GM21515 (cell line): ENCODE results near the gene SH2D5.
"Not testable (repeated sequence)": the region's sequence is repeated elsewhere in the genome, so short reads cannot be mapped to it uniquely, and the experiment has no call there.

Experiments
- ATAC-seq: cut with Tn5 transposase; IDR thresholded peaks from one replicate; pipeline ENCODE4 v1.9.1; 2021; ENCODE audit not compliant: unreplicated experiment

Gene SH2D5

DNA sequence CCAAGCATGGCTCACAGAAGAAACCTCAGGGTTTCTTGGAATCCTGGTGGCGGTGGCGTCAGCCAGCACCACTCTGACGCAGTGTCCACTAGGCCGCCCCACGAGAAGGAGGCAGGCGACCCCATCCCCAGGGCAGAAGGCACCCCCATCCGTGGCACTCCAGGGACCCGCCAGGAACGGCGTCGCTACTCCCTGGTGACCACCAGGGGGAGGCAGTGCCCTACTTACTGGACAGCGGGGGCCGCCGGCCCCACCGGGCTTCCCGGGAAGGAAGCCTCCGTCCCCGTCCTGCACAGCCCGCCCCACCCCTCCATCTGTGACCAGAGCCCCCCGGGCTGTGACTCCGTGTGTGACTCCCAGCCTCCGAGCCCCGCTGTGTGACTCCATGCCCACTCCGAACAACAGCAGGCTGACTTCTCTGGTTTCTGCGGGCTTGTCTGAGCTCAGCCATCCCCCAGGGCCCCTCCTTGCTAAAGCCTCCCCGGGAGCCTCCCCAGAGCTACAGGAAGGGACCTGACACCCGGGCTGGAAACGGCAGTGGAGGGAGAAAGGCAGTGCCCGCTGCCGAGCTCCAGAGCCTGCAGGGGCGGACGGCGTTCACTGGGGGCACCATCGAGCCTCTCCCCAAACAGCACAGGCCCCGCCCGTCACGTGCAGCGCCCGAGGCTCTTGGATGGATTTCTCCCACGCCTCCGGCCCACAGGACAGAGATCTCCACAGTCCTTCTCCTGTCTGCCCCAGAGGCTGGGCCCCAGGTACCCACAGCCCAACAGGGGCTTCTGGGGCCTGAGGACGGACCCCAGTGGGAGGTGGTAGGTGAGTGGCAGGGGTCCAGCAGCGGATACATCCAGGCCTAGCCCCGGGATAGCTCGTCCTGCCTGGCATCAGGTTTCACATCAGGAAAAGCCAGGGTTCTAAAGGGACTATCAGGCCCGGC lies 35.8 kb downstream of the SH2D5 start:
- peak; percentile 61 for ATAC-seq

DNA sequence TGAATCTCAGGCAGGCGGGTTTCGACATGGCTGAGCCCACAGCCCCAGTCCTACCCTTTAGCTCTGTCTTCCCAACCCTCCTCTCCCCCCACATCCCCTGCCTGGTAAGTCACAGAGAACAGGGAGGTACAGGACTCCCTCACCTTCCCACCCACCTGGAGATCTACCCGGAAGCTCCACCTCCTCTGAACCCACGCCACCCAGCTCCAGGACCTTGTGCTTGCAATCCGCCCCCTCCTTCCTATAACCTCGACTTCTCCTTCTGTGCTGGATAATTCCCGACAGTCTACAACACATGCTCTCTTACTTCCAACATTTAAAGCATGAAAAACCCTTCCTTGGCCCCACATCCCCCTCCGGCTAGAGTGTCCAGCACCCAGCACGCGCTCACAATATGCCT lies 37.0 kb downstream of the SH2D5 start:
- no peak for ATAC-seq

DNA sequence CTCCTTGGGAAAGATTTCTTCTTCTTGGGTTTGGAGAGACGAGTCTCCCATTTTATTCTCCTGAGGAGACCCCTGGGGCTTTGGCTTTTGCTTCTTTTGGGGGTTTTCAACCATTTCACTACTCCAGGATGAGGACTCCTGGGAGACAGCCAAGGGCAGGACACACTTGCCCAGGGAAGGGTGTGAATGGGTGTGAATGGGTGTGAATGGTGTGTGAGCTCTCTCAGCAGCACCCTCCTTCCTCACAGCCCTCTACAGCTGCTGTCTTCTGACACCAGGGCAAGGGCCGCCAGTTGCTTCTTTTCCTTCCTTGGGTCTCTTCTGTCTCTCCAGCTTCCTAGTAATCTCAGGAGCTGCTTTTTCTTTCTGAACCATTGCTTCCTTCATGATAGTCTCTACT lies 38.9 kb downstream of the SH2D5 start:
- no peak for ATAC-seq

DNA sequence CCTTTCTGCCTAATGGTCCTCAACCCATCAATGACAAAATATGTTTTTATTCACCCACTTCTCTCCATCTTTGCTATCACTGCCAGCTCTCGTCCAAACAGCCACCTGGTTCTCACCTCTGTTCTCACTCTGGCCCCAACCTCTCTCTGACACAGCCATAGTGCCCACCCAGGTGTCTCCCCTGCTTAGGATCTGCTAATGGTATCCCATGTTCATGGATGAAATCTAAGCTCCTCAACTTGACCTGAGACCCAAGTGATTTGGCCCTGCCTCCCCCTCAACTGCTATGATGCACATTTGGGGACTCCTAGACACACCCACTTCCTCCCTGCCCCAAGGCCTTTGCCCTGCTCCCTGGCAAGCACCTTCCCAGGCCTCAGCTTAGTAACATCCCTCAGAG lies 40.6 kb downstream of the SH2D5 start:
- no peak for ATAC-seq

DNA sequence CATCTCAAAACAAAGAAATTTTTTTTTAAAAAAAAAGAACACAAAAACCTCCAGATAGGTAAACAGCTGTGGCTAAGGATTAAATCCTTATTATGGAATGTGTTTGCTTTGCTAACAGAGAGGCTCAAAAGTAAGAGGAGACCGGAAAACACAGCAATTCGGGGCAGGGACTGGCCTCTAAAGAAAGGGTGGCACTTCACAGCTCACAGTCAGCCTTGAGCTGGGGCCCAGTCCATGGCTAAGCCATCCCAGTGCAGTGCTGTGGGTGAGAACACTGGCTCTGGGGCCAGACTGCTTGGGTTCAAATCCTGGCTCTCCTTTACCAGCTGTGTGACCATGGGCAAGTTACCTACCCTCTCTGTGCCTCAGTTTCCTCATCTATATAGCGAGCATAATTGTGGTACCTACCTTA lies 42.9 kb downstream of the SH2D5 start:
- no peak for ATAC-seq

DNA sequence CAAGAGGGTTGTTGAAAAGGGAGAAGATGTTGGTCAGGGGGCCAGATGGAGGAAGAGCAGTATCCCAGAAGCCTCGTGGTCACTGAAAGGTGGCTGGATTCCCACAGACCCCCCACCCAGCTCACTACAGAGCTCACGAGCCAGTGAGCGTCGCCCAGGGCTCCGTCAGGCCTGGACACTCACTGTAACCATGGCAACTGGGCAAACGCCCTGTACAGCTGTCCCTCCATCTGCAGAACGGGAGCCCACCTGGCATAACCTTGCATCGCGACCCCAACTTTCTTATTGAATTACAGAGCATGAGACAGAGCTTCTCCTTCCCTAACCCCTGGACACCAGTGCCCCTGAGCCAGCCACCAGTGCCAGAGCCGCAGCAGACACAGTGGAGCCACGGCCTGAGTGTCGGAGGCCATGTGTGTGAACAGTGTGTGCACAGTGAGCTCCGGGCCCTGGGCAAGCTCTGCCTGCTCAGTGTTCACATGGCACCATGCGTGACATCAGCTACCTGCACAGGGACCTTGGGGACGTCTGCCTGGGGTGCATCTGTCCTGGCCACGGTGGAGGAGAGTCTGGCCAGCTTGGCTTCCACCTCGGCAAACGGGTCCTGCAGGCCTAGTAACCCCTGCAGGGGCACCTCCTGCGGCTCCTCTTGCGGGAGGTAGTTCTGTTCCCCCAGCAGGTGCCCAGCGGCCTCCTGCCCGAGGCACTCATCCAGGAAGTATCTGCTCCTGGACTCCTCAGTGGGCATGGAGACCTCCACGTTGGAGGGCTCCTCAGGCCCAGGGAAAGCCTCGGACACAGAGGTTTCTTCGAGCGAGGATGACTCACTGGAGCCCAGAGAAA lies 45.4 kb downstream of the SH2D5 start:
- no peak for ATAC-seq

DNA sequence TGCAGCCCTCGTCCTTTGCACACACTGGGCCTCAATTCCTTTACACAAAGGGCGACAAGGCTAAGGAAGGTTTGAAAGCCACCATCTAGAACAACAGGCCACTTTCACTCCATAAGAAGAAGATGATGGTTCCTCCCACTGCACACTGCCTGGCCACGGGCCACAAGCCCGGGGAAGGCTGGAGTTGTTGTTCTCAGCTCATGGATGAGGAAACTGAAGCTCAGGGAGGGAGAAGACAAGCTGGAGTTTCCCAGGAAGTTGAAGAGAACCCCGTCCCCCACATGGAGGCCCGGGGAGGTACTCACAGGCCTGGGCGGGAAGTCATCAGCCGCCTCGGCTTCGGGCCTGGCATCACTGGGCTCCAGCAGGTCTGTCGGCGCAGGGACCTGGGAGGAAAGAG lies 46.8 kb downstream of the SH2D5 start:
- ATAC-seq: no peak

DNA sequence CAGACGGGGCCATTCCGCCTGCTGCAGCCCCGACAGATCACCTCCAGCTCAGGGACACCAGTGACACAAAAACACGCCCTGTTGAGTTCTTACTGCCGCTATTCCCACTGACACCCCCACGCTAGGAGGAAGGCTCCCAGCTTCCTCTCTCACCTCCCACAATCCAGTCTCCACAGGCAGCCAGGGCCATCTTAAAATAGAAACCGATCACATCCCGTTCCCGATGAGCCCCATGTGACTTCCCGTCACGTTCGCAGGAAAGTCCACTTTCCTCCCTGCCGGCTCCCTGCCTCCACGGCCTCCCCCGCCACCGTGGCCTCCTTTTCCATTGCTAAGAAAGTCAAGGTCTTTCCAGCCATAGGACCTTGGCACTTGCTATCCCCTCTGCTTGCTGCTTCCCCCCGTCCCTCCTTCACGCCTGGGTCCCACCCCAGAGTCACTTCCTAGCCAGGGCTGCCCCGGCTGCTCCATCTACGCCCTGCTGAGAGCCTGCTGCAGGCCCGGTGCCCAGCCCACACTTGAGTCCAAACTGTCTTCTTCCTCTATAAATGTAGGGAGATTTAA lies 47.3 kb downstream of the SH2D5 start:
- no peak for ATAC-seq

DNA sequence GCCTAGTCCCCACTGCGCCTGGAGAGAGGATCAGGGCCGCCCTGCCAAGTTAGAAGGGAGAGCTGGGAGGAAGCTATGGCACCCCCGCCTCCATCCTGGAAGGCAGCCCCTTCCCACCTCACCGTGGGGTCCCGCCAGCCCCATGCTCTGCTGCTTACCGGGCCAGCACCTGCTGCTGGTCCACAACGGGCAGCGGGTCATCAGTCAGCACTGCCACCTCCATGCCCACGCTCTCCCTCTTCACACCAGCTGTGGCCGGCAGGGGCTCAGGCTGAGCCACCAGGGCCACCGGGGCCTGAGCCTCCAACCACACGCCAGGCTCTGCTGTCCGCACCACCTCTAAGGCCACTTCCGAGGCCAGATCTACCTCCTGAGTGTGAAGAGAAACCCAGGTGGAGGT lies 47.9 kb downstream of the SH2D5 start:
- ATAC-seq: no peak

DNA sequence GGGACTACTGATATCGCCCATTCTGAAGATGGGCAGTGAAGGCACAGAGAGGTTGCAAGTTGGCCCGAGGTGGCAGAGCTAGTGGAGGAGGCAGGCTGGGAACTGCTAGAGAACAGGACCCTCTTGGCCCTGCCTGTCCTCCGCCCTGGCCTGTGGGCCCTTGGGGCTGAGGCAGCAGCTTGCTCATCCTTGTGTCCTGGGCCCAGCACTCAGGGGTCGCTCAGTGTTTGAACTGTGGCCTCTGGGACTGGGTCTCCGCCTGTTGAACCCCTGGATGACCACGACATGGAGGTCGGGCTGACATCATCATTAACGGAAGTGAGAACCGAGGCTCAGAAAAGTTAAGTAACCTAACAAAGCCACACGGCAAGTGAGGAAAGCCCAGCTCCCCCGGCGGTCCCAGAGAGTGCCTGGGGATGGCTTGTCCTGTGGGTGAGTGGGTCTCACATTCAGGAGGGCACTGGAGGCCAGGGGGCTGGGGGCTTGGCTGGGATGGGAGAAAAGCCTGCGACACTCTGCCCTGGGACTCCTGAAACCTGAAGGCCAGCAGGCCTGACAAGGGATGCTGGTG lies 48.4 kb downstream of the SH2D5 start:
- no peak for ATAC-seq

DNA sequence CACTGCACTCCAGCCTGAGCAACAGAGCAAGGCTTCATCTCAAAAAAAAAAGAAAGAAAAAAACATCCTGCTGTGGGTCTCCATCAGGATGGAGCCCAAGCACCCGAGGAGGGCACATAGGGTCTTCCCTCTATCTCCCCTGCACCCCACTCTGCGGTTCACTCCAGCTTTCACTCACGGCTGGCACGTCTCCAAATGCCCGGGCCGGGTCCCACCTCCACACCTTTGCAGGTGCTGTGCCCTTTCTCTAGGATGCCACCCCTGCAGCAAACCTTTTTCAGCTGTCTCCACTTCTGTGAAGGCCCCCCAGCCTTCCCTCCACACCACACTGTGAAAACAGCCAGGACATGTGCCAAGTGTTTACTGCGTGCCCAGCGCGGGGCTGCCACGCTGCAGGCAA lies 48.9 kb downstream of the SH2D5 start:
- ATAC-seq: no peak

DNA sequence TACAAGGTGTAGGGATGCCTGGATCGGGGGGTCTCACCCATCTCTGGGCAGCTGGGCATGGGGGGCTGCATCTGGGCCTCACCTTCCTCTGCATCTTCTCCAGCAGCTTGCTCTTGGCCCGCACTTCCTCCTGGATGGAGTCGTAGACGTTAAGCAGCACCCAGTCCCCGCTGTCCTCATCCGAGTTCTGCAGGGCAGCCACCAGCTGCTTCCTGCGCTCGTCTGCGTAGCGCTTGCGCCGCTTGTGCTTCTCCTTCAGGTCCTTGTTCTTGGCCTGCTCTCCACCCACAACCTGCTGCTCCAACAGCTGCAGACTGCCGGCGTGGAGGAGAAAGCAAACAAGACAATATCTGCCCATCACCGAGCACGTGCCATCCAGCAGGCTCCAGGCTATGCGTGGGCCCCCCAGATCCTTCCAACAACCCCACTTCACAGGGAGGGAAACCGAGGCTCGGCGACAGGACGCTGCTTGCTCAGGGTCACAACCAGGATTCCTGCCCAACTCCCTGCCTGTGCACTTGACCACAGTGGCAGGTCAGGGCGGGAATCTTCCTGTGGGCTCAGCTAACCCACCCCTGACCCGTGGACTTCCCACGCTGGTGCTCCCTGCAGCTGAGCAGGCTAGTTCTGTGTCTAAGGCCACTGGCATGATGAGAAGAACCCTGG lies 49.8 kb downstream of the SH2D5 start:
- no peak for ATAC-seq

DNA sequence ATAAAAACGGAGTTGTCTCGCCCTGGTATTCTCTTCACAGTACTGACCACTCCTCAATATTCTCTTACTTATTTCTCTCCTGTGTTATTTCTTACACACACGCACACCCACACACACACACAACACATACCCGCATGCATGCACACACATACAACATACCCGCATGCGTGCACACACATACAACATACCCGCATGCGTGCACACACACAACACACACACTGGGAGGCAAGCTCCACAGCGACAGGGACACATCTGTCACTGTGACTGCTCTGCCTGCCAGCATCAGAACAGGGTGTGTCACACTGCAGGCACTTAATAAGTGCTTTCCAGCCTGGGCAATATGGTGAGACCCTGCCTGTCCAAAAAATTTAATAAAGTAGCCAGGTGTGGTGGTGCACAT lies 50.5 kb downstream of the SH2D5 start:
- no peak for ATAC-seq

DNA sequence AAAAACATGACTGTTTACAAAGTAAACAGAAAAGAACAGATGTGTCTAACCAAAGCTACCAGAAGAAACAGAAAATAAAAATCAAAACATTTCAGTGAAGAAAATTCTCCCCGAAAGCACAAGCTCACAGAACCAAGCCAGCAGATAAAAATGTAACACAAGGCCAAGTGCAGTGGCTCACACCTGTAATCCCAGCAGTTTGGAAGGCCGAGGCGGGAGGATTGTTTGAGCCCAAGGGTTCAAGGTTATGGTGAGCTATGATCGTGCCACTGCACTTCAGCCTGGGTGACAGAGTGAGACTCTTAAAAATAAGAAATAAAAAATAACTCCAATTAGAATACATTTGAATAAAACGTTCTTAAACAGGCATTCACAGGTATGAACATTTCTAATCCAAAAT lies 52.2 kb downstream of the SH2D5 start:
- no peak for ATAC-seq

DNA sequence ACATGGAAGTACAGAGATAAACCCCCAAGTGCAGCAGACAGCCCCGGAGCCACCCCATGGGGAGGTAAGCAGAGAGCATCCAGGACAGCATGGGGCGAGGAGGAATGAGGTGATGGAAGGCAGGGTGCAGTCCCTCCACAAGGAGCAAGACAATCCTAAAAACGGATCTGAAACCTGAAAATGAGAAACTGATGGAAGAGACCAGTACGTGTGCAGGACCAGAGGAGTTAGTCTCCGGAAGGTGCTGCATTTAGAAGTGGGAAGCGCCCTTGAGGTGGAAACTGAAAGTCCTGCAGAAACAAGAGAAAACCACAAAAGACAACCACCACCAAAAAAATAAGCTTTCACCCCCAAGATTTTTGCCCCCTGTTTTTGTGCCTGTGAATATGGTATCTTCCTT lies 53.9 kb downstream of the SH2D5 start:
- ATAC-seq: peak; percentile 64

DNA sequence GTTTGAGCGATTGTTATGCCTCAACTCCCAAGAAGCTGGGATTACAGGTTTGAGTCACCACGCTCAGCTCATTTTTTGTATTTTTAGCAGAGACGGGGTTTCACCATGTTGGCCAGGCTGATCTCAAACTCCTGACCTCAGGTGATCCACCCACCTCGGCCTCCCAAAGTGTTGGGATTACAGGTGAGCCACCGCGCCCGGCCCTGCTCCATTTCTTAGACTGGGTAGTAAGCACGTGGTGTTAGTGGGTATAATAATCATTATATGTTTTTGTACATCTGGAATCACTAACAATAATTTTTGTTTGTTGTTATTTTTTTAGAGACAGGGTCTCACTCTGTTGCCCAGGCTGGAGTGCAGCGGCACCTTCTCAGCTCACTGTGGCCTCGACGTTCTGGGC lies 58.9 kb downstream of the SH2D5 start:
- not testable (repeated sequence) for ATAC-seq

DNA sequence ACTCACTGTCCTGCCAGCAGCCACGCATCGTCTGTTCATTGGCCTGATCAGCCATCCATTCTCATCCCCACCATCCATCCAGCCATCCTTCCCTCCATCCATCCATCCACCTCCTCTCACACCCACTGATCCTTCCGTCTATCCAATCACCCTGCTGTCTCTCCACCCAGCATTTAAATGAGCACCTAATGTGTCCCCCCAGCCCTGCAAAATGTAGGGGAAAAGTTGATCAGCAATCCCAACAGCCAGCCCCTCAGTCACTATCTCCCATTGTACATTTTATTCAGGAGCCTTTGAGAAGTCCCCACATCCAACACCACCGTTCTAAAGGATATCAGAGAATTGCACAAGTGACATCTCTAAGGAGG lies 60.3 kb downstream of the SH2D5 start:
- no peak for ATAC-seq

DNA sequence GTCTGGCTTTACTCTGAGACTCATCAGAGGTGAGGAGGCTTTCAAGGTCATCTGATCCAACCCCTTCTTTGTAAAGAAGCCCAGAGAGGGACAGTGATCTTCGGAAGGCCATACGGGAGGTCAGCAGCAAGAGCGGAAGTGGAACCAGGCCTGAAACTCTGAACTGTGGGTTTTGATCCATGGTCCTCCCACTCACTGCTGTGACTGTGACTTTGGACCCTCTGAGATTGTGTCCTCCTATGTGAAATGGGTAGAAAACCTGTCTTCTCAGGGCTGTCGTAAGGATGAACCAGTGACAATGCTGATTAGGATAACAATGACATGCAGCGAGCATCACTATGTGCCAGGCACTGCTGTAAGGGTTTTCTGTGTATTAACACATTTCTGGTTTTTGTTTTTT lies 61.6 kb downstream of the SH2D5 start:
- no peak for ATAC-seq
